Sigmoid colon (tissue), 7 donors: ENCODE measurements around the gene NEB. TPM values are rescaled to one million over a fixed set of nuclear protein-coding genes. Genes with fewer than 3 reads are reported as not detected.
"Not testable (repeated sequence)": the region's sequence is repeated elsewhere in the genome, so short reads cannot be mapped to it uniquely, and the experiment has no call there.

Experiments used
- DNase-seq: peaks from one replicate; pipeline ENCODE4 v3.0.0-alpha.2; 2019
- H3K27ac ChIP-seq, 4 donors: fragments of 200-600 bp; sonication (generic); one replicate each; pipeline ENCODE4 v1.5.1; 2016 to 2019; ENCODE audit warnings: mild to moderate bottlenecking in 1 of 4
- H3K27me3 ChIP-seq, 3 donors: fragments of 200-600 bp; sonication (generic); one replicate each; pipeline ENCODE4 v1.5.1; 2019; ENCODE audit warnings: mild to moderate bottlenecking in 1 of 3
- H3K36me3 ChIP-seq, 4 donors: fragments of 200-600 bp; sonication (generic); one replicate each; pipeline ENCODE4 v1.5.1; 2016 to 2019
- H3K4me1 ChIP-seq, 4 donors: fragments of 200-600 bp; sonication (generic); one replicate each; pipeline ENCODE4 v1.5.1; 2017 to 2019
- H3K4me3 ChIP-seq, 4 donors: fragments of 200-600 bp; sonication (generic); one replicate each; pipeline ENCODE4 v1.5.1; 2017 to 2019; ENCODE audit warnings: mild to moderate bottlenecking in 2 of 4, moderate library complexity in 1 of 4
- H3K9me3 ChIP-seq, 4 donors: fragments of 200-600 bp in 3 of 4; sonication (generic) in 3 of 4; one replicate each; pipeline versions ENCODE4 v1.5.1 to v1.6.1; 2013 to 2019
- CTCF ChIP-seq, 4 experiments: fragments of 450-650 bp in 3 of 4; fragments of 200-600 bp in 1 of 4; IDR thresholded peaks; one replicate each; pipeline ENCODE4 v1.5.1; 2016 to 2019; ENCODE audit warnings: antibody characterized with exemption in 4 of 4, mild to moderate bottlenecking in 3 of 4, moderate library complexity in 2 of 4
- EP300 ChIP-seq, 4 donors: sonication (generic); formaldehyde crosslinking; IDR thresholded peaks; one replicate each; pipeline ENCODE4 v1.6.1; 2017; ENCODE audit warnings: antibody characterized with exemption in 4 of 4
- POLR2A ChIP-seq, 2 donors: fragments of 450-650 bp; IDR thresholded peaks; one replicate each; pipeline ENCODE4 v1.6.1; 2016; ENCODE audit warnings: antibody characterized with exemption in 2 of 2, mild to moderate bottlenecking in 2 of 2, moderate library complexity in 2 of 2
- POLR2AphosphoS5 ChIP-seq, 4 donors: sonication (generic); formaldehyde crosslinking; IDR thresholded peaks; one replicate each; pipeline ENCODE4 v1.6.1; 2017; ENCODE audit warnings: antibody characterized with exemption in 4 of 4
- WGBS, 2 donors: extraction: QIAGEN DNeasy Blood & Tissue Kit; methylation state at CpG; one replicate each; pipeline ENCODE4 v1.1.7; 2013; 5-methylcytosine and 5-hydroxymethylcytosine counted together
- intact Hi-C: fragments of 100-400 bp; cut with DNase I; formaldehyde crosslinking; loops from one replicate; pipeline ENCODE4 v1.15.1; 2023
- polyA plus RNA-seq, 3 donors: library from polyadenylated mRNA; stranded (reverse); fragments of 200-250 nt; gene quantifications; one replicate each; pipeline ENCODE4 v1.2.3, GENCODE V29; 2013
- total RNA-seq, 4 donors: library from RNA; depleted of rRNA; stranded (reverse); fragments of >200 nt; gene quantifications; one replicate each; pipeline ENCODE4 v1.1.0, GENCODE V29; 2016
- donor health status: healthy with polysubstance abuse.
- donor health status: Bipolar disorder and iron deficiency.
- donor health status: healthy.

The NEB gene
- total and polyA plus RNA-seq, 7 donors = under 0.01 to 1.4 (median 0.60) TPM; not detected in 1

- H3K4me3 ChIP-seq = no peak overlapping the region
- no peak for DNase-seq
- H3K9me3 ChIP-seq = no peaks in the 10 kb centered on the region
- H3K27ac ChIP-seq = peak overlapping the region in 3 of 4 donors; percentile 19 to 60 (median 22)
- TF ChIP-seq POLR2AphosphoS5 (IDR thresholded peaks at IDR 0.05) = peak; percentile 59 to 93 (median 85)
- TF ChIP-seq EP300 (IDR thresholded peaks at IDR 0.05) = peak in 3 of 4 donors; percentile 31 to 81 (median 66)
- no peak for TF ChIP-seq POLR2A (IDR thresholded peaks at IDR 0.05)
- no peak for TF ChIP-seq CTCF (IDR thresholded peaks at IDR 0.05)
- peaks cover 0 to 17% (median 10%) of the 10 kb centered on the region in 4 donors for H3K4me1 ChIP-seq
- H3K27me3 ChIP-seq = no peaks in the 10 kb centered on the region
- WGBS, 2 donors = 19 to 37% methylated on average over 3 of the region's 3 CpGs
- no peaks in the 10 kb centered on the region for H3K36me3 ChIP-seq
- intact Hi-C loops = no loop called here
These were observed 174.0 kb downstream of the NEB start for GRCh38 chr2:151560289-151560688.

- DNase-seq, H3K27me3 ChIP-seq, H3K36me3 ChIP-seq, H3K9me3 ChIP-seq, H3K4me3 ChIP-seq, intact Hi-C loops: not testable (repeated sequence)
- Histone ChIP-seq H3K27ac (peak overlapping the region in 1 of 4 donors; percentile 40), H3K4me1 (peaks cover 0 to 17% (median 10%) of the 10 kb centered on the region in 4 donors)
- WGBS, 2 donors = 79 to 86% methylated on average over 2 of the region's 2 CpGs
These were observed 174.8 kb downstream of the NEB start for GRCh38 chr2:151559431-151559830.

GRCh38 chr2:151557883-151558282, 176.4 kb downstream of the NEB start:
- intact Hi-C loops = not testable (repeated sequence)

GRCh38 chr2:151556121-151556520, 178.2 kb downstream of the NEB start:
- Histone ChIP-seq H3K36me3 (no peaks in the 10 kb centered on the region), H3K27ac (no peak overlapping the region), H3K4me1 (peaks cover 0 to 16% (median 10%) of the 10 kb centered on the region in 4 donors), H3K9me3 (no peaks in the 10 kb centered on the region), H3K4me3 (no peak overlapping the region), H3K27me3 (no peaks in the 10 kb centered on the region)
- intact Hi-C loops = no loop called here
- no peak for TF ChIP-seq POLR2AphosphoS5 (IDR thresholded peaks at IDR 0.05)
- TF ChIP-seq EP300 (IDR thresholded peaks at IDR 0.05) = no peak
- no peak for TF ChIP-seq POLR2A (IDR thresholded peaks at IDR 0.05)
- TF ChIP-seq CTCF (IDR thresholded peaks at IDR 0.05) = no peak
- no peak for DNase-seq

More at GRCh38 chr2:151557883-151558282, 176.4 kb downstream of the NEB start:
- H3K9me3 ChIP-seq, DNase-seq, H3K36me3 ChIP-seq, H3K27ac ChIP-seq, H3K27me3 ChIP-seq, H3K4me3 ChIP-seq: not testable (repeated sequence)
- H3K4me1 ChIP-seq = peaks cover 0 to 17% (median 10%) of the 10 kb centered on the region in 4 donors
- 43 to 66% methylated on average over 2 of the region's 2 CpGs for WGBS, 2 donors

GRCh38 chr2:151552287-151552686, 182.0 kb downstream of the NEB start:
- 78 to 81% methylated on average over 5 of the region's 5 CpGs for WGBS, 2 donors
- no peak for TF ChIP-seq CTCF (IDR thresholded peaks at IDR 0.05)
- TF ChIP-seq POLR2AphosphoS5 (IDR thresholded peaks at IDR 0.05) = no peak
- no peak for TF ChIP-seq EP300 (IDR thresholded peaks at IDR 0.05)
- TF ChIP-seq POLR2A (IDR thresholded peaks at IDR 0.05) = no peak
- H3K9me3 ChIP-seq = no peaks in the 10 kb centered on the region

GRCh38 chr2:151551556-151551955, 182.7 kb downstream of the NEB start:
- Histone ChIP-seq H3K27ac (no peak overlapping the region), H3K27me3 (no peaks in the 10 kb centered on the region), H3K4me1 (no peaks in the 10 kb centered on the region), H3K4me3 (no peak overlapping the region), H3K36me3 (no peaks in the 10 kb centered on the region), H3K9me3 (no peaks in the 10 kb centered on the region)
- WGBS, 2 donors = 80 to 85% methylated on average over 5 of the region's 5 CpGs
- no peak for TF ChIP-seq POLR2AphosphoS5 (IDR thresholded peaks at IDR 0.05)
- TF ChIP-seq POLR2A (IDR thresholded peaks at IDR 0.05) = no peak
- no peak for TF ChIP-seq EP300 (IDR thresholded peaks at IDR 0.05)
- no peak for TF ChIP-seq CTCF (IDR thresholded peaks at IDR 0.05)
- DNase-seq = no peak
- intact Hi-C loops = no loop called here

More at GRCh38 chr2:151552287-151552686, 182.0 kb downstream of the NEB start:
- Histone ChIP-seq H3K4me3 (no peak overlapping the region), H3K36me3 (no peaks in the 10 kb centered on the region), H3K27me3 (no peaks in the 10 kb centered on the region), H3K27ac (no peak overlapping the region), H3K4me1 (no peaks in the 10 kb centered on the region)
- DNase-seq = no peak
- intact Hi-C loops = no loop called here
